ENCODE results near the gene UTP11. TPM values are rescaled to one million over a fixed set of nuclear protein-coding genes. Genes with fewer than 3 reads are reported as not detected.
"Not testable (repeated sequence)": the region's sequence is repeated elsewhere in the genome, so short reads cannot be mapped to it uniquely, and the experiment has no call there.

UTP11 gene, protein sequence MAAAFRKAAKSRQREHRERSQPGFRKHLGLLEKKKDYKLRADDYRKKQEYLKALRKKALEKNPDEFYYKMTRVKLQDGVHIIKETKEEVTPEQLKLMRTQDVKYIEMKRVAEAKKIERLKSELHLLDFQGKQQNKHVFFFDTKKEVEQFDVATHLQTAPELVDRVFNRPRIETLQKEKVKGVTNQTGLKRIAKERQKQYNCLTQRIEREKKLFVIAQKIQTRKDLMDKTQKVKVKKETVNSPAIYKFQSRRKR
- total RNA-seq: 10 to 100 TPM; 51.2 to 52.3 TPM

DNA sequence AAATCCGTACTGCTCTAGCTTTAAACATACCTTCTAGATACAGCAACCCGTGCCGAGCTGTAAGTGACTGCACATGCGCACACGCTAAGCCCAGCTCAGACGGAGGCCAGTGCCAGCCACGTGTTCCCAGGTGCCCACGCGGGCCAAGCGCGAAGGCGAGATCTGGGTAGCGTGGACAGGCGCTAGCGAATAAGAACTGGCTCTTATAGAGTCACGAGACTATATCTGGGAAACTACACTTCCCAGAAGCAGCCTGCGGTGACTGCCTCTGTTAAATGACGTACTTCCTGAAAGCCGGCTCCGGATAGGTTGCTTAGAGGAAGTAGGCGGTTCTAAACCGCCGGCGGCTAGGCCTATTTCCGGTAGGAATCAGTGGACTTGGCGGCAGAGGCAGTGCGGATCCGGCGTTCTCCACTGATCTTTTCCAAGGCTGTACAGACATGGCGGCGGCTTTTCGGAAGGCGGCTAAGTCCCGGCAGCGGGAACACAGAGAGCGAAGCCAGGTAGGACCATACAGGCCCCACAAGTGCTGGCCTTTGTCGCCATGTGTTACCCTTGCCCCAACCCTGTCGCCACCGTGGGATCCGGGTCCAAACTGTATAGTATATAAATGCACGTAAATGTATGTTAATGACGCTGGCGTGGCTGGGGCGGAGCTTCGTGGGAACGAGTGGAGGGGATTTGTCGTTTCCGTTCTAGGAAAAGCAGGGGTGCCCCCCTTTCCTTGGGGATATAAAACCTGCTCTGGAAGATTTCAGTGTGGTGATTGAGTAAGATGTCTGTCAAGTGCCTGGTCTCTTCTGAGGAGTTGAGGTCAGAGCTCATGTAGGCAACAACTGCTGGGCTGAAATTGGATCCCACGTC, at the start of gene UTP11:
Gene UTP11, plus strand, starts transcription at position 372 of the 864 bp plus-strand sequence. Its CDS starts 69 bp downstream, at position 441.
- DNase-seq: peak; percentile 95
- peak within 1 kb of the TSS; percentile 95 for H3K27ac Mint-ChIP-seq
- H3K9me3 Mint-ChIP-seq: no peaks in the 10 kb centered on the region
- H3K36me3 Mint-ChIP-seq: peaks cover 26% of the 10 kb centered on the region
- peaks cover 58% of the 10 kb centered on the region for H3K4me1 Mint-ChIP-seq (ENCODE audit: low read depth)
- H3K27me3 Mint-ChIP-seq: no peaks in the 10 kb centered on the region
- intact Hi-C loops (cut with micrococcal nuclease): loop anchor here (1.0 to 2.0 kb wide), 3 partner anchors 16 to 534 kb away; partner anchors contain the start of gene SF3A3
- peak within 1 kb of the TSS; percentile 98 for H3K4me3 Mint-ChIP-seq
- CTCF ChIA-PET: interaction anchor here (1.9 to 6.7 kb wide), 3 partner anchors 11 to 23 kb away, joined by 7 to 69 read pairs (median 22); partner anchors contain the start of gene SF3A3
- POLR2A ChIA-PET: interaction anchor here (0.7 to 3.1 kb wide), 11 partner anchors 9 to 321 kb away, joined by 3 to 20 read pairs (median 4); partner anchors contain the start of genes CDCA8, MTF1 and SF3A3

DNA sequence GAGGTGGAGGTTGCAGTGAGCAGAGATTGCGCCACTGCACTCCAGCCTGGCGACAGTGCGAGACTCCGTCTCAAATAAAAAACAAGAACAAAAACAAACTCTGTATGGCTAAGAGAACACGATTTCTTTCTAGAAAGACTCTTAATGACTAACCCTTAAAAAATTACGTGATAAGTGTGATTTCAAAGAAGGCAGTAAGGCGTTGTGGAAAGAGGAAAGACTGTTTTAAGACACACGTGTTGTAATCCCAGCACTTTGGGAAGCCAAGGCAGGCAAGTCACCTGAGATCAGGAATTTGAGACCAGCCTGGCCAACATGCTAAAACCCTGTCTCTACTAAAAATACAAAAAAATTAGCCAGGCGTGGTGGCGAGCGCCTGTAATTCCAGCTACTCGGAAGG, 48.4 kb upstream of the UTP11 start:
- H3K4me3 Mint-ChIP-seq; H3K27me3 Mint-ChIP-seq; intact Hi-C loops (cut with micrococcal nuclease); H3K27ac Mint-ChIP-seq; H3K4me1 Mint-ChIP-seq (ENCODE audit: low read depth); DNase-seq; H3K9me3 Mint-ChIP-seq: not testable (repeated sequence)
- ChIA-PET POLR2A (interaction anchor here (0.6 kb wide), 1 partner anchor 37 kb away, joined by 3 read pairs; no protein-coding TSS in a partner anchor), CTCF (interaction anchor here (0.7 kb wide), 1 partner anchor 160 kb away, joined by 3 read pairs; no protein-coding TSS in a partner anchor)
- peaks cover 43% of the 10 kb centered on the region for H3K36me3 Mint-ChIP-seq

DNA sequence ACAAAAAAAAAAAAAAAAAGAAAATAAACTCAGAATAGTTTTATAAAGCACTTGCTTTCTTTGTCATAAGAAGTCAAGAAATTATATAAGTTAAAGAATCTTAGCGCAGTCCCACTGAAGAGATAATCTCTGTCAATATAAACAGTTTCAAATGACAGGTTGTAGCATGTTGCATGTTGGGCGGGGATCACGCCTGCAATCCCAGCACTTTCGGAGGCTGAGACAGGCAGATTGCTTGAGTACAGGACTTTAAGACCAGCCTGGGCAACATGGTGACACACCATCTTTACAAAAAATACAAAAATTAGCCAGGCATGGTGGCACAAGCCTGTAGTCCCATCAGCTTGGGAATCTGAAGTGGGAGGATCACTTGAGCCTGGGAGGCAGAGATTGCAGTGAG, 47.2 kb upstream of the UTP11 start:
- Mint-ChIP-seq H3K36me3 (peaks cover 48% of the 10 kb centered on the region), H3K4me1 (ENCODE audit: low read depth) (no peaks in the 10 kb centered on the region), H3K27me3 (no peaks in the 10 kb centered on the region), H3K27ac (no peak overlapping the region), H3K4me3 (no peak overlapping the region), H3K9me3 (no peaks in the 10 kb centered on the region)
- intact Hi-C loops (cut with micrococcal nuclease): no loop called here
- no peak for DNase-seq
- POLR2A ChIA-PET: no interaction called here
- CTCF ChIA-PET: no interaction called here

DNA sequence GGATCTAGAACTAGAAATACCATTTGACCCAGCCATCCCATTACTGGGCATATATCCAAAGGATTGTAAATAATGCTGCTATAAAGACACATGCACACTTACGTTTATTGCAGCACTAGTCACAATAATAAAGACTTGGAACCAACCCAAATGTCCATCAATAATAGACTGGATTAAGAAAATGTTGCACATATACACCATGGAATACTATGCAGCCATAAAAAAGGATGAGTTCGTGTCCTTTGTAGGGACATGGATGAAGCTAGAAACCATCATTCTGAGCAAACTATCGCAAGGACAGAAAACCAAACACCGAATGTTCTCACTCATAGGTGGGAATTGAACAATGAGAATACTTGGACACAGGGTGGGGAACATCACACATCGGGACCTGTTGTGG, 38.9 kb upstream of the UTP11 start:
- intact Hi-C loops (cut with micrococcal nuclease); H3K9me3 Mint-ChIP-seq; DNase-seq; H3K27ac Mint-ChIP-seq; H3K4me1 Mint-ChIP-seq (ENCODE audit: low read depth); H3K4me3 Mint-ChIP-seq; CTCF ChIA-PET; POLR2A ChIA-PET; H3K27me3 Mint-ChIP-seq: not testable (repeated sequence)
- H3K36me3 Mint-ChIP-seq: peaks cover 81% of the 10 kb centered on the region

DNA sequence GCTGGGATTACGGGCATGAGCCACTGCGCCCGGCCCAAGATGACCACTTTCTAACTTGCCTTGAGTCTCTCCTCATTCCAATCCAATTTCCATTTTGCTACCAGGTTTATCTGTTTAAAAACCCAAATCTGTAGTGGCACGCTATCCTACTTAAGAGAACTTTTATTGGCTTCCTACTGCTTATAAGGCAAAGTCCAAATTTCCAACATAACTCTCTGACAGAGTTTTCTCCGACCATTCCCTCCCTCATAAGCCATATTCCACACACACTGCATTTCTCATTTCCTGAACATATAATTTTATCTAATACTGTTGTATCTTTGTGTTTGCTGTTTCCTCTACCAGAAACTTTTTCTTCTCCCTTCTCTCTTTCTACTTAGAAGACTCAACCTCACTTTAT, 38.0 kb upstream of the UTP11 start:
- Mint-ChIP-seq H3K9me3 (peaks cover 8% of the 10 kb centered on the region), H3K36me3 (peaks cover 82% of the 10 kb centered on the region), H3K4me1 (ENCODE audit: low read depth) (peaks cover 9% of the 10 kb centered on the region), H3K27me3 (no peaks in the 10 kb centered on the region), H3K4me3 (no peak overlapping the region), H3K27ac (no peak overlapping the region)
- DNase-seq: no peak
- CTCF ChIA-PET: no interaction called here
- POLR2A ChIA-PET: no interaction called here
- intact Hi-C loops (cut with micrococcal nuclease): no loop called here

DNA sequence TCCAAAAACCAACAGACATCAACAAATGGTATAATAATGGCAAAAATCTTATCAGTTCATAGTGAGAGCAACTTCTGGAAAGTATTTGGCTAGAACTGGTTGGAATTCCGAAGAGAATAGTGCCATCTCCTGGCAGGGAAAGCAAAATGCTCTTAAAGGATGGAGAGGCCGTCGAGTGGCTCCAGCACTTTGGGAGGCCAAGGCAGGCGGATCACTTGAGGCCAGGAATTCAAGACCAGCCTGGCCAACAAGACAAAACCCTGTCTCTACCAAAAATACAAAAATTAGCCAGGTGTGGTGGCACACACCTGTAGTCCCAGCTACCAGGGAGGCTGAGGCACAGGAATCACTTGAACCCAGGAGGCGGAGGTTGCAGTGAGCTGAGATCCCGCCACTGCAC, 37.5 kb upstream of the UTP11 start:
- H3K36me3 Mint-ChIP-seq: peaks cover 82% of the 10 kb centered on the region
- POLR2A ChIA-PET; H3K27me3 Mint-ChIP-seq; H3K27ac Mint-ChIP-seq; H3K4me1 Mint-ChIP-seq (ENCODE audit: low read depth); DNase-seq; H3K9me3 Mint-ChIP-seq; H3K4me3 Mint-ChIP-seq: not testable (repeated sequence)
- CTCF ChIA-PET: interaction anchor here (1.0 kb wide), 1 partner anchor 85 kb away, joined by 6 read pairs; no protein-coding TSS in a partner anchor
- intact Hi-C loops (cut with micrococcal nuclease): loop anchor here (5.0 kb wide), 1 partner anchor 43 kb away; no protein-coding TSS in a partner anchor

DNA sequence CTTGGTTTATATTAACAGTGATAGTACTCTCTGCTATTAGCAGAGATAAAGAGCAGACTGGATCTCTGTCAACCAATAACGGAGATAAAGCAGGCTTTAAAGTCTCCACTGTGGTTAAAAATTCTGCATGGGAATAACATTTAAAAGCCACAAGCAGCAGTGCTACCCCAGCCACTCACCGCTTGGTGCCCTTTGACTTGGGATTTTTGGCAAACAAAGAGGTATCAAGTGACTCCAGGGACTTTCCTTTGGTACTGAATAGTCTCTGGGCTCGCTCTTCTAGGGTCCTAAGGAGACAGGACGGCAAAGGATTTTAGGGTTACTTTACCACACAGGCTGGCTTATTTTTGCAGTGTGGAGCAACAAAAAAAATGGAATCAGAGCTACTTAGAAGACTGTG, 34.0 kb upstream of the UTP11 start:
- POLR2A ChIA-PET: no interaction called here
- Mint-ChIP-seq H3K27me3 (no peaks in the 10 kb centered on the region), H3K4me3 (no peak overlapping the region), H3K9me3 (peaks cover 8% of the 10 kb centered on the region), H3K36me3 (peaks cover 71% of the 10 kb centered on the region), H3K4me1 (ENCODE audit: low read depth) (no peaks in the 10 kb centered on the region), H3K27ac (no peak overlapping the region)
- DNase-seq: no peak
- CTCF ChIA-PET: no interaction called here
- intact Hi-C loops (cut with micrococcal nuclease): loop anchor here (5.0 kb wide), 1 partner anchor 46 kb away; no protein-coding TSS in a partner anchor

DNA sequence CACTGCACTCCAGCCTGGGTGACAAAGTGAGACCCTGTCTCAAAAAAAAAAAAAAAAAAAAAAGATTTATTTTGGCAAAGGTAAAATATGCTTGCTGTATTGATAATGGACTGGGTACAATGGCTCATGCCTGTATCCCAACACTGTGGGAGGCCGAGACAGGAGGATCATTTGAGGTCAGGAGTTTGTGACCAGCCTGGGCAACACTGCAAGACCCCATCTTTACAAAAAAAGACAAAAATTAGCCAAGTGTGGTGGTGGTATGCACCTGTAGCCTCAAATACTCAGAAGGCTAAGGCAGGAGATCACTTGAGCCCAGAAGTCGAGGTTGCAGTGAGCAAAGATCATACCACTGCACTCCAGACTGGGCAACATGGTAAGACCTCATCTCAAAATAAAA, 29.0 kb upstream of the UTP11 start:
- Mint-ChIP-seq H3K36me3 (peaks cover 57% of the 10 kb centered on the region), H3K9me3 (no peaks in the 10 kb centered on the region), H3K27ac (no peak overlapping the region), H3K27me3 (no peaks in the 10 kb centered on the region), H3K4me3 (no peak overlapping the region), H3K4me1 (ENCODE audit: low read depth) (peaks cover 11% of the 10 kb centered on the region)
- DNase-seq: no peak
- intact Hi-C loops (cut with micrococcal nuclease): no loop called here
- POLR2A ChIA-PET: no interaction called here
- CTCF ChIA-PET: no interaction called here

DNA sequence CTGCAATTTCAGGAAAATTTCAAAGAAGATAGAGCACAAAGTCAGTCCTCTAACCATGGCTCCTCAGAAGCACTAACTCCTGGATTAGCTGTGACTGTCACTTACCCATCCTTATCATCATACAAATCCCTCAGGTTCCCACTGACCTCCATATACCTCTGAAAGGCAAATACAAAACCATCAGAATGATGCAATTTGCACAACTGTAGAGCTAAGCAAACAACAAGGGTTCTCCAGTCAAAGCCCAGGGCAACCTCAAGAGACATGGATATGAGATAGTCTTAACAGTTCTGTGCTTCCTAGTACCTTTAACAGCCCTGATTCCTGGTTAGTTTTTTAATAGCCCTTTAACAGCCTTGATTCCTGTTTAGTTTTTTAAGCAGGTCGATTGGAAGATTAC, 24.9 kb upstream of the UTP11 start:
- intact Hi-C loops (cut with micrococcal nuclease): no loop called here
- Mint-ChIP-seq H3K27me3 (no peaks in the 10 kb centered on the region), H3K36me3 (peaks cover 29% of the 10 kb centered on the region), H3K4me3 (no peak overlapping the region), H3K9me3 (no peaks in the 10 kb centered on the region), H3K27ac (no peak overlapping the region), H3K4me1 (ENCODE audit: low read depth) (peaks cover 18% of the 10 kb centered on the region)
- ChIA-PET POLR2A (no interaction called here), CTCF (interaction anchor here (0.9 kb wide), 1 partner anchor 848 kb away, joined by 3 read pairs; no protein-coding TSS in a partner anchor)
- no peak for DNase-seq

DNA sequence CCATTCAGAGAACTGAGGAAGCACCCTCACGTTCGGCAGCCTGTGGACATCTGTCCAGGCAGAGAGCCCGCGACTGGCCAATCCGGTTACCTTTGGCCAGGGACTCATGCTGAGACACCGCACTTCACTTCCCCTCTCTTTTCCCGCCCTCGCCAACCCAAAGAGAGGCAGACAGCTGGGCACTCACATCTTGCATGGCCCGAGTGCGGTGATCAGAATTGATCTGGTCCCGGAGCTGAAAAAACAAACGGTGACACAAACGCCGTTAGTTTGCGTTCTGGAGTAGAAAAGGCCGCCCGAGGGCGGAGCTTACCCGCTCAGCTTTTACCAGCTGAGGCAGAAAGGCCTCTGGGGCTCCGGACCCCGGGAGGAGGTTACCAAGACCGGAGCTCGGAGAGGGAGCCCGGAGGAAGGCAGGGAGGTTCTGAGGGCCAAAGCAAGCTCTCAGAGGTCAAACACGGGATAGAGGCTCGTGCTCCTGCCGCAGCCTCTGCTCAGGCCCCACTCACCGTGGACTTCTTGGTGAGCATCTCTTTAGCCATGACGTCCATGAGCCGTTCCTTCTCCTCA, 23.1 kb upstream of the UTP11 start:
- Mint-ChIP-seq H3K4me3 (peak overlapping the region; percentile 98), H3K27ac (peak overlapping the region; percentile 94), H3K4me1 (ENCODE audit: low read depth) (peaks cover 20% of the 10 kb centered on the region), H3K27me3 (no peaks in the 10 kb centered on the region), H3K9me3 (no peaks in the 10 kb centered on the region), H3K36me3 (peaks cover 22% of the 10 kb centered on the region)
- ChIA-PET POLR2A (interaction anchor here (0.8 to 1.8 kb wide), 7 partner anchors 12 to 181 kb away, joined by 3 to 10 read pairs (median 4); partner anchors contain the start of genes MTF1, UTP11 and YRDC), CTCF (interaction anchor here (0.8 to 3.3 kb wide), 12 partner anchors 11 to 846 kb away, joined by 3 to 28 read pairs (median 9); partner anchors contain the start of genes C1orf122, MTF1, UTP11 and YRDC)
- intact Hi-C loops (cut with micrococcal nuclease): no loop called here
- peak; percentile 54 for DNase-seq

DNA sequence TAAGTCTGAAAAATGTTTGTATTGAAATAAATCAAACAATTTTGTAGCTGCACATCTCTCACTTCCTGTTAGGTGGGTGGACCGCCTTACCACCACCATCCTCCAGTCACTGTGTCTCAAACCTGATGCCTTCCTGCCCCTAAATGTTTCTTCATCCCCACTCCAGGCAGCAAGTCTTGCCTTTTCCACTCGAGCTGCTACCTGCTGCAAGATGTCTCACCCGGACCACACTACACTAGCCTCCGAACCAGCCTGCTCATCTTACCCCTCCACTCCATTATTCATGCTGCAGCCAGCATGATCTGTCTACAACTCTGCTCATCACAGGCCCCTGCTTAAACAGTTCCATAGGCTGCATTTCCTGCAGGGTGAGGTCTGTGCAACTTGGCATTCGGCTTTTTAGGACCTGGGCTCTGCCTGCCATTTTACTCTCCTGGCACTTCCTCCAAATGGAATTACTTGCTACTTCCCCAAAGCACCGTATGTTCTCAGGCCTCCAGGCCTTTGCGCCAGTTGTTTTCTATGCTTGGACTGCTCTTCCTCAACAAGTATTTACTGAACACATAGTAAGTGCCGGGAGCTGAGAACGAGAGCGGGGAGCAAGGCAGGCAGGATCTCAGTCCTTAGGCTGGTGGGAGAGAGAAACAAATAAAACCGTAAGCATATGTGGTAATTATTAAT, 17.5 kb upstream of the UTP11 start:
- Mint-ChIP-seq H3K27me3 (no peaks in the 10 kb centered on the region), H3K4me3 (peak overlapping the region; percentile 55), H3K36me3 (peaks cover 7% of the 10 kb centered on the region), H3K4me1 (ENCODE audit: low read depth) (peaks cover 28% of the 10 kb centered on the region), H3K9me3 (no peaks in the 10 kb centered on the region), H3K27ac (peak overlapping the region; percentile 66)
- ChIA-PET CTCF (no interaction called here), POLR2A (interaction anchor here (1.9 kb wide), 1 partner anchor 18 kb away, joined by 4 read pairs; the partner anchor contains the start of gene UTP11)
- intact Hi-C loops (cut with micrococcal nuclease): loop anchor here (1.0 to 5.0 kb wide), 3 partner anchors 14 to 303 kb away; partner anchors contain the start of genes C1orf122, CDCA8 and YRDC
- no peak for DNase-seq
